HG02588 (cell line): ENCODE results near the gene SAP30L.

Experiments used
- ATAC-seq: cut with Tn5 transposase; IDR thresholded peaks from one replicate; pipeline ENCODE4 v1.9.1; 2021; ENCODE audit warnings: mild to moderate bottlenecking, moderate library complexity; ENCODE audit not compliant: unreplicated experiment

Gene SAP30L

DNA sequence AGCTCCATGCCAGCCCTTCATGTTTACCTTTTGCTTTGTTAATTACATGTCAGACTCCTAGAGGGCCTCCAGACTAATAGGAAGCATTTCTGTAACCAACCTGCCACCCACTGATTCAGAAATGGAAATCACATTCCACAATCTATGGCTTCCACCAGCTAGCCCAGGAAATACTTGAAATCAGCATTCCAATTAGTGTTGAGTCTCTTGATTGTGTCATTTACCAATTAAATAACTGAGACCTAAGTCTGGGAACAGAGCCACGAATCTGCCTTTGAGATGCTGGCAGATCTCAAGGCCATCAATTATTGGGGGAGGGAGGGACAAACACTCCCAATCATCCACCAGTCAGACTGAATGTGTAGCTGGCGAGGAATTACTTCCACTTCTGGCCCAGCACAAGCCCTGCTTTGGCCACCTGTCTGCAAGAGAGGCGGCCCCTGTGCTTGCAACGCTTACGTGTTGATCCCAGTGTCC, 27.4 kb upstream of the SAP30L start:
- ATAC-seq = no peak

GRCh38 chr5:154419236-154419635, 26.6 kb upstream of the SAP30L start:
- no peak for ATAC-seq

- ATAC-seq = no peak
These were observed 23.9 kb upstream of the SAP30L start for GRCh38 chr5:154421868-154422267.

- no peak for ATAC-seq
These were observed 23.5 kb upstream of the SAP30L start for GRCh38 chr5:154422298-154422697.

DNA sequence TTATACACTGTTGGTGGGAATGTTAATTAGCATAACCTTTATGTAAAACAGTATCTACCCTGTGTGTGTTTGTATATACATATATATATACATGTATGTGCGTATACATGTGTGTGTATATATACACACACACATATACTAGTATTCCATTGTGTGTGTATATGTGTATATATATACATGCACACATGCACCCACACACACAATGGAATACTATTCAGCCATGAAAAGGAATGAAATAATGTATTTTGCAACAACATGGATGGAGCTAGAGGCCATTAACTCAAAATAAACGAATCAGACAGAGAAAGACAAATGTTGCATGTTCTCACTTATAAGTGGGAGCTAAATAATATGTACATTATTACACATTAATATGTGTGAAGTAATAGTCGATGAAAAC, 17.6 kb upstream of the SAP30L start:
- no peak for ATAC-seq

- ATAC-seq = no peak
These were observed 16.5 kb upstream of the SAP30L start for GRCh38 chr5:154429341-154429740.

DNA sequence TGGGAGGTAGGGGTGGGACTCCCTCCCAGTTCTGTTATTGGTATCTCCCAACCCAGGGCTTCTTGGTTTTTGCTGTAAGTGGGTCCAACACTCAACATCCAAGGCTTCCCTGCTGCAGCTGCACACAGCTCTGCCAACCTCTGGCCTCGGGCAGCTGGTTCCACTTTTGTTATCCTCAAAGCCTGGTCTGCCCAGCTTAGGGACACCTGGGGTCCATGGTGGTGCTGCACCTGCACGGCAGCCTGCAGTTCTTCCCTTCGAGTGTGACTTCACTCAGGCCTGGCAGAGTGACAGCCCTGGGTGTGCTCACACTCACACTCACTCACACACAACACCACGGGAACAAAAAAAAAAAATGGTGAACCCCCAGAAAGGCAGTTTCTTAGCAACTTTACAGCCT, 15.3 kb upstream of the SAP30L start:
- no peak for ATAC-seq

- ATAC-seq = no peak
These were observed 14.7 kb upstream of the SAP30L start for GRCh38 chr5:154430961-154431630.

DNA sequence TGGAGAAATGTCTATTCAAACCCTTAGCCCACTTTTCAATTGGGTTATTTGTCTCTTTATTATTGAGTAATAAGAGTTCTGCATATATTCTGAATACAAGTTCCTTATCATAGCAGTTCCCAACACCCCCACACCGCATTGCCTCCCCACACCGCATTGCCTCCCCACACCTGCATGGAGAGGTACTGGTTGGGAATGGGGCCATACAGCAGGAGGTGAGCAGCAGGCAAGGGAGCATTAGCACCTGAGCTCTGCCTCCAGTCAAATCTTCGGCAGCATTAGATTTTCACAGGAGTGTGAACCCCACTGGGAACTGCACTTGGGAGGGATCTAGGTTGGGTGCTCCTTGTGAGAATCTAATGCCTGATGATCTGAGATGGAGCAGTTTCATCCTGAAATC, 10.6 kb upstream of the SAP30L start:
- no peak for ATAC-seq

- no peak for ATAC-seq
These were observed 8.4 kb upstream of the SAP30L start for GRCh38 chr5:154437281-154437965.

DNA sequence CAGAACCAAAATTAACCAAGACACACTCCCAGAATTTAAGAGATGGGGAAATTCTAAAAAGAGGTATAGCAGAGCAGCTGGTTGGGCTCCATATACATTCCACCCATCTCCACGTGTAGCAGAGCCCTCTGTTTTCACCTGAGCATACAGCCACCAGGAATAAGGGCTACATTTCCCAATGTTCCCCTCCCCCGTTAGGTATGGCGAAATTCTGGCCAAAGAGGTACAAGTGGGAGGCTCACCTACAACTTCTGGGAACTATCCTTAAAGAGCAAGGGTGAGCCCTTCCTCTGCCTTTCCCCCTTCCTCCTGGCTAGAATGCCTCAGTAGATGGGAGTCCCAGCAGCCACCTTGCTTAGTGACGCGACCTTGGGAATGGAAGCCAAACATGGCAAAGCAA, 5.3 kb upstream of the SAP30L start:
- no peak for ATAC-seq

DNA sequence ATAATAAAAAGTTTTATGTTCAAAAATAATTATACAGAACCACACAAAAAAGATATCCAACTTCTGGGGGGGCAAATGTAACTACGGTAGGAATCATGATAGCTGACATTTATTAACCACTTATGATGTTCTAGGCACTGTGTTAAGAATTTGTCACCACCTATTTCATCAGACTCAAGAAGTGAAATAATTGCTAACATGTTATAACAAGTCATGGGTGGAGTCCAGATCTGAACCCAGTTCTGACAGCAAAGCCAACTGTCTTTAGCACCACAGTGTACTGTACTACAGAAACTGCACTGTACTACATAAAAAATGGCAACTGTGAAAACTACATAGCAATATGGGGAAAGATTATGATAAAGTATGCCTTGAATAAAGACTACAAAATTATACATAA, 3.0 kb upstream of the SAP30L start:
- ATAC-seq = no peak

- no peak for ATAC-seq
These were observed 1.0 kb upstream of the SAP30L start for GRCh38 chr5:154444556-154445421.

DNA sequence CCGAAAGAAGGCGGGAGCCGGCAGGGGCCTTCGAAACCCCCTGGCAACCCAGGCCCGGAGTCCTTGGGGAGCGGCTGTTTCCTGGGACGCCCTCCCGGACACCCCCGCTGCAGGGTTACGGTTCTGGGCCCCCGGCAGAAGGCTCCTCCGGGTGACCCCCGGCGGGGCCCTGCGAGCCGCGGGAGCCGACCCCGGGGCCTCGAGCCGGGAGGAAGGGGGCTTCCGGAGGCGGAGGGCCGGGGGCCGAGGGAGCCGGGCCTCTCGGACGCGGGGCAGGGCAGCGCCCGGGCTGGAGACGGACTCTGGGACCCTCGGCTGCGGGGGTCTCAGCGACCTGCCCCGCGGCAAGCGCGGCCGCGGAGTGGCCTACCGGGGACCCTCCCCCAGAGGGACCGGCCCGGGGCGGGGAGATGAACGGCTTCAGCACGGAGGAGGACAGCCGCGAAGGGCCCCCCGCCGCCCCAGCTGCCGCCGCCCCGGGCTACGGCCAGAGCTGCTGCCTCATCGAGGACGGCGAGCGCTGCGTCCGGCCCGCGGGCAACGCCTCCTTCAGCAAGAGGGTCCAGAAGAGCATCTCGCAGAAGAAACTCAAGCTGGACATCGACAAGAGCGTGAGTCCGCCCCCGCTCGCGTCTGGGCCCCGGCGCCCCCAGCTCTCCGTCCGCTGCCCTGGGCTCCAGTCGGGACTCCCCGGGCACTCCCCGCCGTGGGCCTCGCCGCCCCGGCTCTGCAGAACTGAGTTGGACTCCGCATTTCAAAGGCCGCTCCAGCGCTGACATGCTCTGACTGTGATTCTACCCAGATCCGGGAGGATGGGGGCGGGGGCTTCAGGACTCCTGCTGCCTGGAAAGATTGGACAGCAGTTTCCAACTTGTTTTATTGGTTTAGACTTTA, 645 bp downstream of the SAP30L start:
- peak; percentile 20 for ATAC-seq

GRCh38 chr5:154447089-154447725, 1.4 kb downstream of the SAP30L start:
- no peak for ATAC-seq

DNA sequence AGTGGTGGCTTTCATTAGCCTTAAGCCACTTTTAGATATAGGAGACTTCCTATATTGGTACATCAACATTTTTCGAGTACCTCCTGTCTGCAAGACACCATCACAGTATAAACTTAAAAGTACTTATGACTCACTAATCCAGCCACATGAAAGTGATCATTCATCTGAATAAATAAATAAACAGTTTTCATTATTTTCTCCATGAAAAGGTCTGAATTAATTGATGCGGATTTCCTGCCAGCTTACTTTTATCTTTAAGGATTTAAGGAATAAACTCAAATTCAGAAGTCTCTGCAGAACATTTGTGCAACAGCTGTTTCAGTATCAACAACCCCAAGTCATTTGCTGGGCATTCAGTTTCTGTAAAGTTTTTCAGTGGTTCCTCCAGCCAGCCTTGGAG, 4.0 kb downstream of the SAP30L start:
- no peak for ATAC-seq

DNA sequence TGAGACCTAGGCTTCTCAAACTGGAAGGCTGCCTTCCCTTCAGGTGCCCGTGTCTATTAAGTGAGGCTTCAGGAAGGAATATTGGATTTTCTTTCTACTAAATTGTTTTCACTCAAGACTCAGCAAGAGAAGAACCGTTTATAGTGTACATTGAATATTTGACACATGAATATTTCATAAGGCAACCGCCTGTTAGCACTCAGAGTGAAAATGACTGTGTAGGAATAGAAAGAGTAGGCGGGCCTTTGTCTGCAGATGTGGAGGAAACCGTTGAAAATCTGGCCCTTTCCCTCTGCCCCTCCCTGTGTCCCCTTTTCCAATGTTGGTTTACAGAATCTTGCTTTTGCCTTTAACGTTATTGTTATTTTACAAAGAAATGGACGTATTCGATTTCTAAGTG, 6.2 kb downstream of the SAP30L start:
- no peak for ATAC-seq

GRCh38 chr5:154455585-154455984, 9.8 kb downstream of the SAP30L start:
- no peak for ATAC-seq

GRCh38 chr5:154456540-154456939, 10.7 kb downstream of the SAP30L start:
- ATAC-seq = no peak

DNA sequence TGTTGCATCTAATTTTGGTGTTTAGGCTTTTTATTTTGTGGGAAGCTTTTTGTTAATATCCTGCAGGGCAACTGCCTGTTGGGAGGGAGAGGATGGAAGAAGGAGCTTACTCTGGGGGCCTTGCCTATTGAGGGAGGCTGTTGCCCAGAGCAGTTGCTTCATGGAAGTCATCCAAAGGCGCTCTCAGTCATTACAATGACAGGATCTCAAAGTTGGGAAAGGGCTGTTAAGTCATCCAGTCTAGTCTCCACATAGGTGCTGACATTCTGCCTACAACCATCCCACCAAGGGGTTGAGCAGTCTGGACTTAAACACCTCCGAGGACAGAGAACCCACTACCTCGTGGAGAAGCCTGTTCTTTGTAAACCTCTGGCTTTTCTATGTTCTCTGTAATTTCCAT, 13.2 kb downstream of the SAP30L start:
- no peak for ATAC-seq
